Measurements from ENCODE around the gene TNN.
"Not testable (repeated sequence)": the region's sequence is repeated elsewhere in the genome, so short reads cannot be mapped to it uniquely, and the experiment has no call there.

The TNN gene

GRCh38 chr1:175072099-175072951, 4.7 kb downstream of the TNN start:
- no peak for DNase-seq (ENCODE audit: low spot score)

- no peak for DNase-seq (ENCODE audit: low spot score)
These were observed 5.4 kb downstream of the TNN start for GRCh38 chr1:175073061-175073460.

GRCh38 chr1:175073633-175074032, 6.0 kb downstream of the TNN start:
- DNase-seq (ENCODE audit: low spot score), result no peak

- no peak for DNase-seq (ENCODE audit: low spot score)
These were observed 8.2 kb downstream of the TNN start for GRCh38 chr1:175075572-175076568.

- no peak for DNase-seq (ENCODE audit: low spot score)
These were observed 9.9 kb downstream of the TNN start for GRCh38 chr1:175077356-175078030.

- no peak for DNase-seq (ENCODE audit: low spot score)
These were observed 11.0 kb downstream of the TNN start for GRCh38 chr1:175078629-175079028.

GRCh38 chr1:175079338-175079737, 11.7 kb downstream of the TNN start:
- DNase-seq (ENCODE audit: low spot score), result no peak

GRCh38 chr1:175080030-175080429, 12.4 kb downstream of the TNN start:
- DNase-seq (ENCODE audit: low spot score), result no peak

GRCh38 chr1:175081983-175082382, 14.3 kb downstream of the TNN start:
- DNase-seq (ENCODE audit: low spot score), result no peak

- no peak for DNase-seq (ENCODE audit: low spot score)
These were observed 20.9 kb downstream of the TNN start for GRCh38 chr1:175088525-175088951.

GRCh38 chr1:175089136-175089718, 21.6 kb downstream of the TNN start:
- DNase-seq (ENCODE audit: low spot score), result no peak

GRCh38 chr1:175090780-175091179, 23.1 kb downstream of the TNN start:
- DNase-seq (ENCODE audit: low spot score), result no peak

- DNase-seq (ENCODE audit: low spot score), result no peak
These were observed 27.0 kb downstream of the TNN start for GRCh38 chr1:175094626-175095025.

- DNase-seq (ENCODE audit: low spot score), result no peak
These were observed 27.4 kb downstream of the TNN start for GRCh38 chr1:175095069-175095468.

- no peak for DNase-seq (ENCODE audit: low spot score)
These were observed 28.5 kb downstream of the TNN start for GRCh38 chr1:175095978-175096607.

GRCh38 chr1:175097361-175097760, 29.7 kb downstream of the TNN start:
- no peak for DNase-seq (ENCODE audit: low spot score)

GRCh38 chr1:175099916-175100315, 32.3 kb downstream of the TNN start:
- no peak for DNase-seq (ENCODE audit: low spot score)

GRCh38 chr1:175102166-175102565, 34.5 kb downstream of the TNN start:
- DNase-seq (ENCODE audit: low spot score), result not testable (repeated sequence)

GRCh38 chr1:175106536-175106935, 38.9 kb downstream of the TNN start:
- DNase-seq (ENCODE audit: low spot score), result not testable (repeated sequence)

- DNase-seq (ENCODE audit: low spot score), result not testable (repeated sequence)
These were observed 40.7 kb downstream of the TNN start for GRCh38 chr1:175108331-175108820.

- DNase-seq (ENCODE audit: low spot score), result no peak
These were observed 47.4 kb downstream of the TNN start for GRCh38 chr1:175114996-175115395.

Data from hematopoietic multipotent progenitor cell treated with erythropoietin and hydrocortisone succinate and interleukin-3 and kit ligand, for 15 days (in vitro differentiated cells).